22Rv1 (cell line): Measurements from ENCODE around the gene FILIP1L.

ENCODE experiments used
- H3K27ac ChIP-seq: fragments of 450-650 bp; 2 replicates; pipeline ENCODE4 v1.5.1; 2017
- CTCF ChIP-seq: fragments of 450-650 bp; IDR thresholded peaks from 2 replicates; pipeline ENCODE4 v1.5.1; 2017; ENCODE audit warnings: mild to moderate bottlenecking
- ZFX ChIP-seq: fragments of 450-650 bp; IDR thresholded peaks from 2 replicates; pipeline ENCODE4 v1.6.1; 2017; ENCODE audit warnings: antibody characterized with exemption, borderline replicate concordance

Gene FILIP1L

GRCh38 chr3:100041328-100041749, 73.0 kb downstream of the FILIP1L start:
- TF ChIP-seq ZFX (no peak), CTCF (no peak)
- H3K27ac ChIP-seq, result peak overlapping the region; percentile 51

DNA sequence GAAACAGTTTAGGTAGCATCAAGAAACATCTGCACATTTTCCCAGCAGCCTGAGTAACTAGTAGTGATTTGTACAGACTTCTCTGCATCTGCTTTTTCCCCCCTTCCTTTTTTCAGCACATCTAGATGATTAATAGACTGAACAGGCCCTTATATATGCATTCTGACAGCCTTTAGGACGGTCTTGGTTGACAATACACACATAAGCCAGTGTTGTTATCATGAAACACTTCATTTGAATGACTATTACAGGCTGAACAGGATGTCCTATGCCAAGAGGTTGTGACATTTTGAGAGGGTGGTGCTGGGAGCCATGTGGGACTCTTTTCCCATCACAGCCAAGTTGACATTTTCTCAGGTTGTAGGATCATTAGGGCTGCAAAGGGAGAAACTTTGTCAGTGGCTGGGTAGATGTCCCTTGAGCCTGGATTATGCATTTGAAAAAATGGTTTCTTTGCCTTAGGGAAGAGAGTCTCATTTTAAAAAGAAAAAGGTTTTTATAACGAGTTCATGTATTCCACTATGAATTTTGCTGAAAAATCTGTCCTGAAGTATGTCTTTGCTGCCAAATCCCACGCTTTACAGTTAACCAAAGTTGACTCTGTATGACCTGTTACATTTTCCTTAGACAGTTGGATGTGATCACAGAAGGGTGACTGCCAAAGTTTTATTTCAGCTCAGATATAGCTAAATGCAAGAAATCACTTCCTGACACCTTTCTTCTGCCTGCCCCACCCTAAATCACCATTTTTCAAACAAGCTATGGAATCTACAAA, 73.7 kb downstream of the FILIP1L start:
- H3K27ac ChIP-seq, result 0 out of 2 replicates have a peak overlapping the region, but pooled peaks have one; percentile 51
- TF ChIP-seq ZFX, result no peak
- TF ChIP-seq CTCF, result no peak

DNA sequence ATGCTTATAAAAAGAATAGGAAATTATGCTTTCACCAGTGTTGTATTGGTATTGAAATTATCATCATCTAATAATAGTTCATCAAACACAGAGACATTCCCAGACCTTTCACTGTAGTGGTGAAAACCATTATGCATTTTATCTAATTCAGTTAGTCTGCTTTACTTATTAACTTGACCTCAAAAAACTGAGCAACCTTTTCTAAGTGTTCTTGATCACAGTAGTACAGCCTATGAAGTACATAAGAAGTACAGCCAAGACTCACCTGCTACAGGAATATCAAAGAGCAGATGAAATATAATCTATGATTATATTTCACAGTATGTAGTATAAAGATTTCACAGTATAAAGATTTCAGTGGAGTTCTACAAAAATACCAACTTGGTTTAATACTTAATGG, 75.2 kb downstream of the FILIP1L start:
- no peak overlapping the region for H3K27ac ChIP-seq
- TF ChIP-seq ZFX (no peak), CTCF (no peak)

GRCh38 chr3:100033903-100034471, 80.3 kb downstream of the FILIP1L start:
- TF ChIP-seq CTCF (no peak), ZFX (no peak)
- H3K27ac ChIP-seq, result no peak overlapping the region

DNA sequence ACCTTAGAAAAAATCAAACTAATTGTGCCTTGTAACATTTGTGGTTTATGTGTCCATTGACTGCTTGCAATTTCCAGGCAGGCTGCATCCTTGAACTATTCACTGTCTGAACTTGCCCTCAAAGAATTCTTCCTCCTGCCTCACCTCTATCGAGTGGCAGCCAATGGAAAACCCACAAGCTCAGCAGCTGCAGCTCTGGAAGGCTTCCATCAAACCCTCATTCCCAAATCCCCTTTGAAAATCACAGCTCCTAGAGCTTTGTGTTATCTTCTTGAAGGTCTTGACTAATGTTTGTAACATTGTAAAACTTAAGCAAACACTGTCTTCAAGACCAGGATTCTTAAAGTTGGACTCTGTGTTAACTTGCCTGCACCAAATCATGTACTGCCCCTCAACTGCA, 81.1 kb downstream of the FILIP1L start:
- no peak overlapping the region for H3K27ac ChIP-seq
- TF ChIP-seq ZFX (no peak), CTCF (no peak)

GRCh38 chr3:100032243-100032642, 82.1 kb downstream of the FILIP1L start:
- TF ChIP-seq CTCF (no peak), ZFX (no peak)
- H3K27ac ChIP-seq, result no peak overlapping the region

- TF ChIP-seq ZFX (no peak), CTCF (no peak)
These were observed 83.3 kb downstream of the FILIP1L start for GRCh38 chr3:100030914-100031425.

More at GRCh38 chr3:100030914-100031425, 83.3 kb downstream of the FILIP1L start:
- no peak overlapping the region for H3K27ac ChIP-seq
